H7 (cell line): ENCODE data around the gene THEMIS2. TPM values are rescaled to one million over a fixed set of nuclear protein-coding genes. Genes with fewer than 3 reads are reported as not detected.

Experiments
- DNase-seq: peaks from one replicate; pipeline ENCODE4 v3.0.0; 2012
- H3K27me3 ChIP-seq: 2 replicates; pipeline ENCODE4 v1.6.0; 2011; ENCODE audit warnings: mild to moderate bottlenecking, low read length; ENCODE audit not compliant: control insufficient read depth, insufficient read depth
- H3K36me3 ChIP-seq: replicated peaks from 2 replicates; pipeline ENCODE4 v1.5.1; 2011; ENCODE audit warnings: low read length; ENCODE audit not compliant: control insufficient read depth, insufficient read depth
- H3K4me3 ChIP-seq: 2 replicates; pipeline ENCODE4 v1.5.1; 2011; ENCODE audit warnings: low read depth, mild to moderate bottlenecking, control low read depth, low read length, moderate library complexity; ENCODE audit not compliant: insufficient read depth
- total RNA-seq: library from RNA; depleted of rRNA; stranded (reverse); fragments of >200 nt; shearing (Covaris generic); gene quantifications from 2 replicates; pipeline ENCODE4 v1.2.3, GENCODE V29; 2014

Gene THEMIS2
- total RNA-seq, 1 experiment from 2014 or later, result 27.5 TPM

DNA sequence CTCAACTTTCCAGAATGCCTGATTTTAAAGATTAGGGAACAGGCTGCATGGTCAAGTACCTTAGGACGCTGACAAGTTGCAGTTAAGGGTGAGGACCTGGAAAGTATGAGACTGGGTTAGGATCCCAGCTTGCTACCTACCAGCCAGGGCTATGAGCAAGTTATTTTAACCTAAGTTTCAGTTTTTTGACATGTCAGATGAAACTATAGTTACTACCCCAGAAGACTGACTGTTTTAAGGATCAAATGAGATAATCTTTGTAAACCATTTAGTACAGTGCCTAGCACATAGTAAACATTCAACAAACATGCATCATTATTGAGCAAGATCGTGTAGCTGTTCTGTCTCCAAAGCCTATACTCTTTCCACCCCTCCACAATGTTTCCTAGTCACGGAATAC is 14.4 kb downstream of the THEMIS2 start:
- H3K27me3 ChIP-seq, result no peaks in the 10 kb centered on the region
- H3K4me3 ChIP-seq, result no peak overlapping the region
- H3K36me3 ChIP-seq, result peaks cover 24% of the 10 kb centered on the region
- no peak for DNase-seq

DNA sequence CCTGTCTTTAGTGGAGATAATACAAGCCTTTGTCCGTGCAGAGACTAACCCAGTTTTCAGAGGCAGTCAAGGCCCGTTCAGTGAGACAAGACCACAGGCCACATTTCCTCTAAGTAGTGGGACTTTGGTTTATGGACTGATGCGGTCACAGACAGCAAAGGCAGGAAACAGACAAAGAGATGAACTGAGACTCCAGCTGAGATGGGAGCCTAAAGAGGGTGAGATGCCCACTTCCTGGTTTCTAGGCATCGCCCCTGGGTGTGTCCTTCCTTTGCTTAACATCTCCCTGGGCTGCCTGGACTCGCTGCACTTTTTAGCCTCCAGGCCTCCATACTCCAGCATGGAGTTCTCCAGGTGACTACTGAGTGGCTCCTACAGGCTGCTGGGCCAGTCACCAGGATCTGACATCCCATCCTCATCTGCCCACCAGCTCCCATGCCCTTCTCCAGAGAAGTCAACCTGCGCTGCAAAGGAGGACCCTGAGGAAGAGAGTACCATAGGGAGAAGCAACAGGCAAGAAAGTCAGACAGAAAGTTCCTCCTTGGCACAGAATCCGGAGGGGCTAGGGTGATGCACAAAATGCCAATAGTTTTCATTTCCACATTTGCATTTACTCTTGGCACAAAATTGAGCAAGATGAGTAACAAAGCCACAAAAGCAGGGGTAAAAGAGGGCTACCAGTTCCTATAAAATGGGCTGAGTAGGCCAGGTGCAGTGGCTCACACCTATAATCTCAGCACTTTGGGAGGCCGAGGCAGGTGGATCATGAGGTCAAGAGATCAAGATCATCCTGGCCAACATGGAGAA is 15.1 kb downstream of the THEMIS2 start:
- H3K4me3 ChIP-seq, result no peak overlapping the region
- peaks cover 28% of the 10 kb centered on the region for H3K36me3 ChIP-seq
- DNase-seq, result no peak
- no peaks in the 10 kb centered on the region for H3K27me3 ChIP-seq

DNA sequence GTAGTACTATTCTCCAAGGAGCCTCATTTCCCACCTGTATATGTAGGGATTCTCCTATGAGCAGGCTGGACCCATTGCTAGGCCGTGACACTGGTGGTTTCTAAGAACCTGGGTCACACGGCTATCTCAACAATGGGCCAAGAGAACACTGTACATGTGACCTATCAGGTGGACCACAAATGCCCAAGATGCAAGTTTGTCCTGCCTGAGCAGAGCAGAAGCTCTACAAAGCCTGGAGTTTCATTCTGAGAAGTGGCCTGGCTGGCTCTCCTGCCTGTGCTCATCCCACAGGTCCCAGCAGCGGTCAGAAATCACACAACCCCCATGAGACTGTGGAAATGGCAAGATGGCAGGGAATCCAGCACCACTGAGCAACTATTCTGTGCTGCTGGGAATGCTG is 17.2 kb downstream of the THEMIS2 start:
- Histone ChIP-seq H3K4me3 (no peak overlapping the region), H3K36me3 (peaks cover 31% of the 10 kb centered on the region)
- DNase-seq, result no peak

DNA sequence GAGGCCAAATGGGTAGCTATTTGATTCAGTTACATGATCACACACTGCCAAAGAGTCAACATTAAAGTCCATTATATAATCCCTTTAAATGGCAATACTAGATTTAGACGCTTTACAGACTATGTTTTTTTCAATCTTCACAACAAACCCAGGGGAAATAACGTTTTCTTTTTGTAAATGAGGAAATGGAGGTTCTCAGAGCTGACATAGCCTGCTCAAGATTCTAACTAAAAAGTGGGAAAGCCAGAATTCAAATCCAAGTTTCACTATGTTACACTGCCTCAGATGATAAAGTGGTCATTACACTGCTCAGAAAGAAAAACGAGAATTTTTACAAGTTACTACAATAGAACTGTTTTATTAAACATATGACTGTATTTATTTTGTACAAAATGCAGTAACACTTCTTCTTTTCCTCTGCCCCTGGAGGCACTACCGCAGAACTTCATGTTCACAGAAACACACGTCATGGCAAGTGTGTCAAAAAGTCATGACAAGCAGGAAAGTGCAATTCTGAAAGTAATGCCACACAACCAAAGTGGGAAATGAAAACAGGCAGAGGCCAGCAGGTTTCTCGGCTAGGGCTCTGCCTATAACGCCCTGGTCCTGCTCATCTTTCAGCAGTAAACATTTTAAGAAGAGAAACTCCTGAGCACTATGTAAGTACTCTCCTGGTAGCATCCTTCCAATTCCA is 19.0 kb downstream of the THEMIS2 start:
- H3K36me3 ChIP-seq, result peaks cover 37% of the 10 kb centered on the region

More for the DNA sequence above, 17.2 kb downstream of the THEMIS2 start:
- no peaks in the 10 kb centered on the region for H3K27me3 ChIP-seq

DNA sequence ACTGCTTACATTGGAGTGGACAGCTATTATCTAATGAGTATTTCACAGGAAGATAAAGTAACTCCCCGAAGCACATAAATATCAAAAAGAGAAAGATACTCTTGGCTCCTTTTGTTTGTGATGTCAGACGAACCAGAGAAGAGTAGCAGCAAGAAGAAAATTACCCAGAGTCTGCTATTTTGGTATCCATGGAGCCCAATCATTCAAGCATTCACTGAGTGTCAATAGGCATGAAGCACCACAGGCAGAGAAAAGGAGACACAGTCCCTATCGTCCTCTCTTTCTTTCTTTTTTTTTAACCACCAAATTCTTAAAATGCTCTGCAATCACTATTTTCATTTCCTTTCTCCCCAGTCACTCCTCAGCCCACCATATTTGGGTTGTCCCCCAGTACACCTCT is 22.2 kb downstream of the THEMIS2 start:
- DNase-seq, result no peak
- H3K27me3 ChIP-seq, result no peaks in the 10 kb centered on the region
- H3K4me3 ChIP-seq, result no peak overlapping the region
- peaks cover 39% of the 10 kb centered on the region for H3K36me3 ChIP-seq

More for the DNA sequence above, 19.0 kb downstream of the THEMIS2 start:
- no peak for DNase-seq
- no peaks in the 10 kb centered on the region for H3K27me3 ChIP-seq
- no peak overlapping the region for H3K4me3 ChIP-seq

DNA sequence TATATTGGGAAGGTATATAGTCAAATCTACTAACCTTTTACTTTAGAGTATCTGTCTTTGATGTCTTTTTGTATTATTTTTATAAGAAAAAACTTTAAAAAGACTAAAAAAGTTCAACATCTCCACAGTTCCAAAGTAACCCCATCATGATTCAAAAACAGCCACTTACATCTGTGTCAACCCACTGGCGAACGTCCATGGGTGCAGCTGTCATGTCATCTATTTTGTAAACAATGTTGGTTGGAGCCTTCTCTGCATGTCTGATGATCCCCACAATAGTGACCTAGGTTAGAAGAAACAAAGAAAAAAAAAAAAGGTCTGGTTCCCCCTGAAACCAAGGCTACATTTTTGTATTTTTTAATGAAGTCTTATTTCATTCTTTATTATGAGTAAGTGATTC is 34.4 kb downstream of the THEMIS2 start:
- no peak overlapping the region for H3K4me3 ChIP-seq
- peaks cover 35% of the 10 kb centered on the region for H3K36me3 ChIP-seq
- no peaks in the 10 kb centered on the region for H3K27me3 ChIP-seq
- DNase-seq, result no peak

DNA sequence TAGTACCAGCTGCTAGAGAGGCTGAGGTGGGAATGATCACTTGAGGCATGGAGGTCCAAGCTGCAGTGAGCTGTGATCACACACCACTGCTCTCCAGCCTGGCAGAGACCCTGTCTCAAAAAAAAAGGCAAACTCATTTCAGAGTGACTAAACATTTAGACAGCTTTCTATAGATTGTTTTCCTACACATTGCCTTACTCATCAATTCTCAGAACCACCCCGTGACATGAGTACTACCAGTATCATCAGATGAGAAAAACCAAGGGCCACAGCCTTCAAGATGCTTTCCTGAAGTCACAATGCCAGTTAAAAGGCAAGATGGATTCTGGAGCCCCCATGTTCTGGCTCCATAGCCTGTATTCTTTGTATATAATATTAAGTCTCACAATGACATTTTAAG is 40.1 kb downstream of the THEMIS2 start:
- peaks cover 25% of the 10 kb centered on the region for H3K36me3 ChIP-seq
- H3K27me3 ChIP-seq, result peaks cover 6% of the 10 kb centered on the region; the same call in 1 of the 2 replicates
- no peak overlapping the region for H3K4me3 ChIP-seq
- DNase-seq, result no peak

DNA sequence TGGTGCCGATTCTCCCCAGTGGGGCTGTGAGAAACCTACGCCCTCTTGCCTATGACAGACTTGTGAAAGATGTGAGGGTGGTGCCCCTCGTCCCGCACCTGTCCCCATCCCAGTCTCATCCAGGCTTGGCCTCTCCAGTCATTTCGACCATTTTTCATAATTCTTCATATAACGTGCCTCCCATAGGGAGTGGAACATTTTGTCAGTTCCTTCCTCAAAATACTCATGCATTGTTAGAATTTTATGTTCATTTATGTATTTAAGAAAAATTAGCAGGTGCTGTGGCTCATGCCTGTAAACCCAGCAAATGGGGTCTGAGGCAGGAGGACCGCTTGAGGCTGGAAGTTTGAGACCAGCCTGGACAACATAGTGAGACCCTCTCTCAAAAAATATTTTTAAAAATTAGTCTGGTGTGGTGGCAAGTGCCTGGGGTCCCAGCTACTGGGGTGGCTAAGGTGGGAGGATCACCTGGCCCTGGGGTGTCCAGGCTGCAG is 42.8 kb downstream of the THEMIS2 start:
- peaks cover 12% of the 10 kb centered on the region for H3K36me3 ChIP-seq
- peak overlapping the region; percentile 20; the same call in 1 of the 2 replicates for H3K4me3 ChIP-seq
- no peak for DNase-seq
- H3K27me3 ChIP-seq, result peaks cover 9% of the 10 kb centered on the region; the same call in 1 of the 2 replicates

DNA sequence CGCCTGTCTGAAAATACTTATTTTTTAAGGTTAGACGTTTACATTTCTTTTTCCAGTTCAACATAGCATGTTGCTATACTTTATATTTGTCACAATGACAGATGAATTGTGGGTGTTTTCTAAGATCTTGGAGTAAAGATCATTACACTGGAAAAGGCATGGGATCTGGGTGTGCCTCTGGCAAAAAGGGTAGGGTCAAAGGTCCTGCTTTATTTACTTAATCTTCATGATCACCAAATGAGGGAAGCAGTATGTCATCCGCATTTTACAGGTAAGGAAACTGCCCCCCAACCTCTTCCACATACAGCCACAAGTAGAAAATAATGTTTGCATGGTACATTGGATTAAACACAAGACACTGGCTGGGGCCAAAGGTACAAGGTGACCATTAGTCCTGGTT is 49.9 kb downstream of the THEMIS2 start:
- H3K36me3 ChIP-seq, result no peaks in the 10 kb centered on the region
- H3K4me3 ChIP-seq, result no peak overlapping the region
- DNase-seq, result no peak
- H3K27me3 ChIP-seq, result peaks cover 3% of the 10 kb centered on the region; the same call in 1 of the 2 replicates

DNA sequence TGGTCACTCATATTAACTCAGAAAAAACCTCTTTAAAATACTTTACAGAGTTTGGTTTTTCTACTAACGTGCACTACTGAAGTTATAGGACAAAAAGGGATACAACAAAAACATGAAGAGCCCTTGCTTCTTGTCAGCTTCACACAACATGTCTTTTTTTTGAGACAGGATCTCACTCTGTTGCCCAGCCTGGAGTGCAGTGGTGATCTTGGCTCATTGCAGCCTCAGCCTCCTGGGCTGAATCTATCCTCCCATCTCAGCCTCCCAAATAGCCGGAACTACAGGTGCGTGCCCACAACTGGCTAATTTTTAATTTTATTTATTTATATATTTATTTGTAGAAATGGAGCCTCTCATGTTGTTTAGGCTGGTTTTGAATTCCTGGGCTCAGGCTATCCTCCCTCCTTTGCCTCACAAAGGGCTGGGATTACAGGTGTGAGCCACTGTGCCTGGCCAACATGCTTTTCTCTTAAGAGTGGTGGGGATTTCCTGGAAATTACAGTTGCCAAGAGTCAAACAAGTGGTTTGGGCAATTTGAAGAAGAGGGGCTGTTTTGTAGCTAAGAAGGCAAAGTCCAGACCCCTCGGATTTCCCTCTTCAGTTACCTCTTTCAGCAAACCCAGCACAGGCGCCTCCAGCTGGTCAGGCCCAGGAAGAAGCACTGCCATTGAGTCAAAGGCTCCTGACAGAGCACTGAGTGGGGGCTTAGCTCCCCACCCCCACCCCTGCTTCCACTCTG is 56.0 kb downstream of the THEMIS2 start:
- Histone ChIP-seq H3K4me3 (no peak overlapping the region), H3K27me3 (no peaks in the 10 kb centered on the region), H3K36me3 (no peaks in the 10 kb centered on the region)
- DNase-seq, result peak; percentile 53

DNA sequence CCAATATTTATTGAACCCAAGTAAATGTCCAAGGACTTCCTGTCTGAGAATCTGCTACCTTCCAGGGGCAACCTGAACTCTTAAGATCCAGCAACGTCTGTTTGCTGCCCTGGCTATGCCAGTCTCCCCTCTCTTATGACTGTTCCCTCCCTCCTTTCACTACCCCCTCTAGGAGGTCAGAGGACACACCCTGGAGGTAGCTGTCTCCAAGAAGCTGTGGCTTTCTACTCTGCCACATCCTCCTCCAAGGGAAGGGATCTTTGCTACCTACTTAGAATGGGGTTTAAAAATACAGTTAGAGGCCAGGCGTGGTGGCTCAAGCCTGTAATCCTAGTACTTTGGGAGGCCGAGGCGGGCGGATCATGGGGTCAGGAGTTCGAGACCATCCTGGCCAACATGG is 58.8 kb downstream of the THEMIS2 start:
- peaks cover 2% of the 10 kb centered on the region for H3K27me3 ChIP-seq
- no peak overlapping the region for H3K4me3 ChIP-seq
- no peak for DNase-seq

DNA sequence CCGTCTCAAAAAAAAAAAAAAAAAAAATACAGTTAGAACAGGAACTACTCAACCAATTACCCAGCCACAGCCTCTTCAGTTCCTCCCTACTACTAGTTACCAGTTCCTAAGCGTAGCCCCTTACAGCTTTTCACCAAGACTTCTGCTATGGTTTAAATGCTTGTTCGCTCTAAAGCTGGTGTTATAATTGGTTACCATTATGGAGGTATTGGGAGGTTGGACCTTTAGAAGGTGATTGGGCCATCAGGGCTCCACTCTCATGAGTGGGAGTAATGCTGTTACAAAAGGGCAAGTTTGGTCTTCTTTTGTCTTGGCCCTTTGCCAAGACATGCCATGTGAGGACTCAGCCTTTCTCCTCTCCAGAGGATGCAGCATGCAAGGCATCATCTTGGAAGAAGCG is 59.4 kb downstream of the THEMIS2 start:
- H3K27me3 ChIP-seq, result peaks cover 2% of the 10 kb centered on the region

More for the DNA sequence above, 58.8 kb downstream of the THEMIS2 start:
- no peaks in the 10 kb centered on the region for H3K36me3 ChIP-seq

DNA sequence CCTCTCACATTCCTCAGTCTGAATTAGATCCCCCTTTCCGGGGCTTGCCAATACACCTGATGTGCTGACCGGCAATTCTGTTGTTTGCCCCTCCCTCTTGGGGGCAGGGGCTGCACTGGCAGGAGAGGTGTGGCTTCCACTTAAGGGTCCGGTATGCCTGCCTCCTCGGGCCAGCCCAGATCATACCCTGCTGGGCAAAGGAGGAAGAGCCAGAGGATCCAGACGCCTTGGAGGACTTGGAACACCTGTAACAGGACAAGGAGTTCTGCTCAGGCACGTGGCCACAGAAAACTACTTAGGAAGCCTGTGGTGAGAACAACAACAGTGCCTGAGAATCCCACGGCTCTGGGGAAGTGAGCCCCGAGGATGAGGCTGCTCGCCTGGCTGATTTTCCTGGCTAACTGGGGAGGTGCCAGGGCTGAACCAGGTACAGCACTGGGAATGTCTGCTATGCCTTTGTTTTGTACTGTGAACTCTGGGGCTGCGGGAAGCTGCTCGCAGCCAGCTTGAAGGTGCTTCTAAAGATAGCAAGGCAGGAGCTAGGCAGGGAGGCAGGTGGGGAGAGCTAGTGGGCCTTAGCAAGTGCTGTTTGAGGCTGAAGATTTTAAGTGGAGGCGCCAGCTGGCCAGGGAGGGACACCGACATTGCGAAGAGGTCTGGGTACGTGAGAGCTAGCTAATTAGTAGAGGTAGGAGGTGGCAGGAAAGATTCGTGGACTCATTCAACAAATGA is 62.6 kb downstream of the THEMIS2 start, which contains the start of gene SMPDL3B:
Gene SMPDL3B, plus strand, starts transcription at position 183 of the 732 bp plus-strand sequence. Its CDS starts 184 bp downstream, at position 367.
- Histone ChIP-seq H3K27me3 (peaks cover 2% of the 10 kb centered on the region), H3K4me3 (peak within 1 kb of the TSS; percentile 52), H3K36me3 (no peaks in the 10 kb centered on the region)
- DNase-seq, result peak; percentile 91

More for the DNA sequence above, 59.4 kb downstream of the THEMIS2 start:
- DNase-seq, result no peak
- Histone ChIP-seq H3K36me3 (no peaks in the 10 kb centered on the region), H3K4me3 (no peak overlapping the region)

DNA sequence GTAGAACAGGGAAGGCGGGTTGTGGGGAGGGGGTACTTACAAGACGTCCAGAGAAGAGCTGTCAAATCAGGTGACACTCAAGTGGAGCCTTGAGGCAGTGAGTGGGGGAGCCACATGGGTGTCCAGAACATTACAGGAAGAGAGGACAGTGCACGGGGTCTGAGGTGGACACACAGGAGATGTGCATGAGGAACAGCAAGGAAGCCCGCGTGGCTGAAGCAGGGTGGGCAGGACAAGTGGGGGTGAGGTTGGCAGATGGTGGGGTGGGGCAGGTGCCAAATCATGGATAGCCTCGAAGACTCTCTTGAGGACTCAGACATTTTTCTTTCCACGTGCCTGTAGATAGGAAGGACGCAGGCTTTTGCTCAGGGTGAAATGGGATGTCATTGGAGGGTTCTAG is 63.4 kb downstream of the THEMIS2 start:
- no peaks in the 10 kb centered on the region for H3K36me3 ChIP-seq
- H3K4me3 ChIP-seq, result peak overlapping the region; percentile 52; the same call in 1 of the 2 replicates
- H3K27me3 ChIP-seq, result peaks cover 2% of the 10 kb centered on the region
- DNase-seq, result no peak
